Liver (tissue), 9 donors: ENCODE results near the gene SH3TC2. TPM values are rescaled to one million over a fixed set of nuclear protein-coding genes. Genes with fewer than 3 reads are reported as not detected.
"Not testable (repeated sequence)": the region's sequence is repeated elsewhere in the genome, so short reads cannot be mapped to it uniquely, and the experiment has no call there.

Experiments used
- DNase-seq: peaks from one replicate; pipeline ENCODE4 v3.0.0-alpha.2; 2017; ENCODE audit warnings: low spot score
- H3K27ac ChIP-seq, 2 donors: one replicate each; pipeline ENCODE4 v1.7.0; 2013; ENCODE audit warnings: inconsistent platforms in 2 of 2, low read length in 2 of 2, control low read depth in 1 of 2, low read depth in 1 of 2, mild to moderate bottlenecking in 1 of 2
- H3K27me3 ChIP-seq, 4 donors: one replicate each; pipeline versions ENCODE4 v1.6.1 to v1.7.0; 2013; ENCODE audit warnings: low read length in 3 of 4, inconsistent platforms in 1 of 4, mild to moderate bottlenecking in 1 of 4, moderate library complexity in 1 of 4; ENCODE audit not compliant: control insufficient read depth in 4 of 4, insufficient read depth in 4 of 4
- H3K36me3 ChIP-seq, 4 donors: one replicate each; pipeline versions ENCODE4 v1.6.1 to v1.7.0; 2013; ENCODE audit warnings: low read length in 3 of 4, mild to moderate bottlenecking in 3 of 4, low read depth in 1 of 4, moderate library complexity in 1 of 4; ENCODE audit not compliant: control insufficient read depth in 4 of 4, insufficient read depth in 3 of 4
- H3K4me1 ChIP-seq, 4 donors: one replicate each; pipeline versions ENCODE4 v1.6.1 to v1.7.0; 2013; ENCODE audit warnings: low read length in 3 of 4, mild to moderate bottlenecking in 3 of 4, moderate library complexity in 1 of 4; ENCODE audit not compliant: control insufficient read depth in 4 of 4, insufficient read depth in 4 of 4
- H3K4me3 ChIP-seq, 3 donors: one replicate each; pipeline versions ENCODE4 v1.6.1 to v1.7.0; 2013; ENCODE audit warnings: low read length in 3 of 3, control low read depth in 1 of 3, low read depth in 1 of 3, mild to moderate bottlenecking in 1 of 3
- H3K9ac ChIP-seq, 2 donors: one replicate each; pipeline ENCODE4 v1.7.0; 2013; ENCODE audit warnings: low read length in 2 of 2, mild to moderate bottlenecking in 2 of 2, moderate library complexity in 2 of 2, control low read depth in 1 of 2, low read depth in 1 of 2
- H3K9me3 ChIP-seq, 4 donors: one replicate each; pipeline versions ENCODE4 v1.6.1 to v1.7.0; 2013; ENCODE audit warnings: low read length in 3 of 4; ENCODE audit not compliant: control insufficient read depth in 4 of 4
- ATF3 ChIP-seq: IDR thresholded peaks from 2 replicates; pipeline ENCODE4 v1.6.1; 2016; ENCODE audit warnings: antibody characterized with exemption
- EGR1 ChIP-seq, 2 donors: IDR thresholded peaks; 2 replicates each; pipeline ENCODE4 v1.6.1; 2016 to 2018; ENCODE audit warnings: antibody characterized with exemption in 2 of 2, low read depth in 2 of 2
- FOXA1 ChIP-seq: IDR thresholded peaks from 2 replicates; pipeline ENCODE4 v1.6.1; 2016; ENCODE audit warnings: antibody characterized with exemption
- FOXA2 ChIP-seq: IDR thresholded peaks from 2 replicates; pipeline ENCODE4 v1.6.1; 2016; ENCODE audit warnings: antibody characterized with exemption
- GABPA ChIP-seq, 2 donors: IDR thresholded peaks in 1 of 2; conservative IDR thresholded peaks in 1 of 2; 2 replicates each; pipeline ENCODE4 v1.6.1; 2016; ENCODE audit warnings: antibody characterized with exemption in 2 of 2, mild to moderate bottlenecking in 1 of 2, moderate library complexity in 1 of 2
- HNF4A ChIP-seq, 2 donors: conservative IDR thresholded peaks; 2 replicates each; pipeline ENCODE4 v1.6.1; 2016; ENCODE audit warnings: antibody characterized with exemption in 2 of 2, mild to moderate bottlenecking in 2 of 2
- HNF4G ChIP-seq: IDR thresholded peaks from 2 replicates; pipeline ENCODE4 v1.6.1; 2016; ENCODE audit warnings: antibody characterized with exemption
- JUND ChIP-seq, 2 donors: IDR thresholded peaks; 2 replicates each; pipeline ENCODE4 v1.6.1; 2016; ENCODE audit warnings: antibody characterized with exemption in 2 of 2
- MAX ChIP-seq: IDR thresholded peaks from 2 replicates; pipeline ENCODE4 v1.6.1; 2016; ENCODE audit warnings: antibody characterized with exemption
- NR2F2 ChIP-seq: IDR thresholded peaks from 2 replicates; pipeline ENCODE4 v1.6.1; 2016; ENCODE audit warnings: antibody characterized with exemption
- RAD21 ChIP-seq, 2 donors: IDR thresholded peaks; 2 replicates each; pipeline ENCODE4 v1.6.1; 2016; ENCODE audit warnings: antibody characterized with exemption in 2 of 2, mild to moderate bottlenecking in 2 of 2
- TAF1 ChIP-seq: conservative IDR thresholded peaks from 2 replicates; pipeline ENCODE4 v1.6.1; 2016; ENCODE audit warnings: antibody characterized with exemption, mild to moderate bottlenecking
- YY1 ChIP-seq: IDR thresholded peaks from 2 replicates; pipeline ENCODE4 v1.6.1; 2016; ENCODE audit warnings: antibody characterized with exemption, mild to moderate bottlenecking
- WGBS: extraction: QIAGEN DNeasy Blood & Tissue Kit; methylation state at CpG from one replicate; pipeline ENCODE4 v1.1.7; 2013; 5-methylcytosine and 5-hydroxymethylcytosine counted together
- polyA plus RNA-seq, 2 donors: library from polyadenylated mRNA; stranded (reverse) in 1 of 2; unstranded in 1 of 2; fragments of 200-250 nt in 1 of 2; fragments of >200 nt in 1 of 2; fragmentation: Nextera tagmentation in 1 of 2; extraction: Ambion mirVana in 1 of 2; gene quantifications; one replicate each; pipeline versions ENCODE4 v1.2.1 to v1.2.3, GENCODE V29; 2013 to 2015
- total RNA-seq, 2 donors: library from RNA; depleted of rRNA; stranded (reverse); fragments of >200 nt; gene quantifications; one replicate each; pipeline ENCODE4 v1.2.3, GENCODE V29; 2014
- TF ChIP-seq, protein P1 (sequence below): IDR thresholded peaks from 2 replicates; pipeline ENCODE4 v1.6.1; 2016; ENCODE audit warnings: antibody characterized with exemption
- donor health status: healthy.
- donor health status: healthy.
- donor health status: healthy.
- donor health status: healthy.
- donor health status: healthy.

SH3TC2 gene
- total and polyA plus RNA-seq, 4 donors: 0.31 to 6.2 (median 0.57) TPM

DNA sequence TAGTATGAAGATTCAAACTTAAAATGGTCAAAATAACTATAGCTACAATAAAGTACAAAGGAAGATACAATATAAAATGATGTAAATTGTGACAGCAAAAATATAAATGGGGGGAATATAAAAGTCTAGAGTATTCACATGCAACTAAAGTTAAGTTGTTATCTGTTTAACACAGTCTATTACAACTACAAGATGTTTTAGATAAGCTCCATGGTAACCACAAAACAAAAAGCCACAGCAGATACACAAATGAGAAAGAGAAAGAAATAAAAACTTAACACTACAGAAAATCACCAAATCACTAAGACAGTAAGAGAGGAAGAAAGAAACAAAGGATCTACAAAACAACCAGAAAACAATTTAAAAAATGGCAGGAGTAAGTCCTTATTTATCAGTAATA lies 17.0 kb upstream of the SH3TC2 start:
- H3K4me3 ChIP-seq: no peak overlapping the region
- H3K27ac ChIP-seq: no peak overlapping the region
- no peak overlapping the region for H3K9ac ChIP-seq
- H3K9me3 ChIP-seq: no peaks in the 10 kb centered on the region
- no peak for TF ChIP-seq GABPA (IDR thresholded peaks at IDR 0.05 in 1 of 2, conservative IDR thresholded peaks at IDR 0.05 in 1 of 2)
- no peak for TF ChIP-seq FOXA2
- no peak for TF ChIP-seq HNF4A (conservative IDR thresholded peaks at IDR 0.05)
- TF ChIP-seq NR2F2: no peak
- TF ChIP-seq HNF4G: no peak
- TF ChIP-seq ATF3: no peak
- no peak for TF ChIP-seq JUND (IDR thresholded peaks at IDR 0.05)
- TF ChIP-seq TAF1: no peak
- no peak for TF ChIP-seq MAX
- TF ChIP-seq RAD21 (IDR thresholded peaks at IDR 0.05): no peak
- no peaks in the 10 kb centered on the region for H3K4me1 ChIP-seq
- DNase-seq: no peak
- H3K36me3 ChIP-seq: no peaks in the 10 kb centered on the region
- H3K27me3 ChIP-seq: no peaks in the 10 kb centered on the region

DNA sequence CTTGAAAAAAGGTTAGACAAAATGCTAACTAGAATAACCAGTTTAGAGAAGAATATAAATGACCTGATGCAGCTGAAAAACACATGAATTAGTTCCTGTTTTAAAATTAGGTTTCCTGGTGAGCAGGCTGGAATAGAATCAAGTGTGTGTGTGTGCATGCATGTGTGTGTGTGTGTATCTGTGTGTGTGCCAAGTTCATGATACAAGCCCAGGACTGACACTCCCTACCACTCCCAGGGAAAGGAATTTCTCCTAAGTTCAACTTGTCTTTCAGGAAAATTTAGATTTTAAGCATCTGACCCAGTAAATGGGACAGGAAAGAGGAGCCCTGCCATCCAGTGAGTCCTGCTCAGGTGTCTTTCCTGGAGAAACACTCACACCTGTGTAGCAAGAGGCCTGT lies 11.2 kb upstream of the SH3TC2 start:
- not testable (repeated sequence) for H3K4me3 ChIP-seq, H3K9ac ChIP-seq, DNase-seq, H3K9me3 ChIP-seq, H3K27ac ChIP-seq, H3K36me3 ChIP-seq, H3K27me3 ChIP-seq, H3K4me1 ChIP-seq

DNA sequence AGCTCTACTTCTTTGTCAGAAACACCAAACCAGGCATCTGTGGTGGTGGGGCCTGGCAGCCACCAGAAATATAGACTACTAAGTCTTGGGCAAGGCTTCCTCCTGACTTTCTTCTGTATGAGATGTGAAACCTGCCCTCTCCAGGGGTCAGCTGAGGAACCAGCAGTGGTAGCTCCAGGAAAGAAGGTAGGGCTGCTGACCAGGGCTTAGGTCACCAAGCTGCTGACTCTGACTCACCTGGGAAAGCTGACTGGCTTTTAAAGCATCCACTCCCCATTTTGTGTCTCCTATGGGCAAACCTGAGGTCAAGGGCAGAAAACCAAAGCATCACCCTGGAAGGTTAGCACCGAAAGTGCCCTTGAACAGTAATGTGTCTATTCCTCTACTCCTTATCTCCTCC lies 10.4 kb upstream of the SH3TC2 start:
- no peak for DNase-seq
- Histone ChIP-seq H3K9ac (no peak overlapping the region), H3K27me3 (no peaks in the 10 kb centered on the region), H3K4me1 (no peaks in the 10 kb centered on the region), H3K36me3 (no peaks in the 10 kb centered on the region), H3K27ac (no peak overlapping the region), H3K4me3 (no peak overlapping the region), H3K9me3 (no peaks in the 10 kb centered on the region)
- 81% methylated on average over 1 of the region's 1 CpG for WGBS
- TF ChIP-seq NR2F2 (no peak), ATF3 (no peak), FOXA1 (no peak), HNF4G (no peak), EGR1 (IDR thresholded peaks at IDR 0.05; ENCODE audit: low read depth in 2 of 2) (no peak), YY1 (no peak), RAD21 (IDR thresholded peaks at IDR 0.05) (no peak)
- TF ChIP-seq, protein P1, sequence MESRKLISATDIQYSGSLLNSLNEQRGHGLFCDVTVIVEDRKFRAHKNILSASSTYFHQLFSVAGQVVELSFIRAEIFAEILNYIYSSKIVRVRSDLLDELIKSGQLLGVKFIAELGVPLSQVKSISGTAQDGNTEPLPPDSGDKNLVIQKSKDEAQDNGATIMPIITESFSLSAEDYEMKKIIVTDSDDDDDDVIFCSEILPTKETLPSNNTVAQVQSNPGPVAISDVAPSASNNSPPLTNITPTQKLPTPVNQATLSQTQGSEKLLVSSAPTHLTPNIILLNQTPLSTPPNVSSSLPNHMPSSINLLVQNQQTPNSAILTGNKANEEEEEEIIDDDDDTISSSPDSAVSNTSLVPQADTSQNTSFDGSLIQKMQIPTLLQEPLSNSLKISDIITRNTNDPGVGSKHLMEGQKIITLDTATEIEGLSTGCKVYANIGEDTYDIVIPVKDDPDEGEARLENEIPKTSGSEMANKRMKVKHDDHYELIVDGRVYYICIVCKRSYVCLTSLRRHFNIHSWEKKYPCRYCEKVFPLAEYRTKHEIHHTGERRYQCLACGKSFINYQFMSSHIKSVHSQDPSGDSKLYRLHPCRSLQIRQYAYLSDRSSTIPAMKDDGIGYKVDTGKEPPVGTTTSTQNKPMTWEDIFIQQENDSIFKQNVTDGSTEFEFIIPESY: no peak
